ENCODE results near the gene MND1.

DNA sequence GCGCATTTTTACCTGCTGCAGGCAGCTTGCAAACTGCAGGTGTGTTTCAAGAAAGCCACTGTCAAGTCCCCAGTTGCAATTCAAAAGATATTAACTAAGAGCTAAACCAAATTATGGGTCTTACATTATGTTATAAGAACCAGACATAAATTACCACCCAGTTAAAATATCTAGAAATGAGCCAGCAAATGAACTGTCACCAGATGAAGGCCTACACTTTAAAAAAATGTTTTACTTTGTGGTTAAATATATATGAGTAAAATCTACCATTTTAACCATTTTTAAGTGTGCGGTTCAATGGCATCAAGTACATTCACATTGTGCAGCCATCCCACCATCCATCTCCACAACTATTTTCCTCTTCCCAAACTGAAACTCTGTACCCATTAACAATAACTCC is 89.7 kb downstream of the MND1 start:
- TF ChIP-seq, protein P1, sequence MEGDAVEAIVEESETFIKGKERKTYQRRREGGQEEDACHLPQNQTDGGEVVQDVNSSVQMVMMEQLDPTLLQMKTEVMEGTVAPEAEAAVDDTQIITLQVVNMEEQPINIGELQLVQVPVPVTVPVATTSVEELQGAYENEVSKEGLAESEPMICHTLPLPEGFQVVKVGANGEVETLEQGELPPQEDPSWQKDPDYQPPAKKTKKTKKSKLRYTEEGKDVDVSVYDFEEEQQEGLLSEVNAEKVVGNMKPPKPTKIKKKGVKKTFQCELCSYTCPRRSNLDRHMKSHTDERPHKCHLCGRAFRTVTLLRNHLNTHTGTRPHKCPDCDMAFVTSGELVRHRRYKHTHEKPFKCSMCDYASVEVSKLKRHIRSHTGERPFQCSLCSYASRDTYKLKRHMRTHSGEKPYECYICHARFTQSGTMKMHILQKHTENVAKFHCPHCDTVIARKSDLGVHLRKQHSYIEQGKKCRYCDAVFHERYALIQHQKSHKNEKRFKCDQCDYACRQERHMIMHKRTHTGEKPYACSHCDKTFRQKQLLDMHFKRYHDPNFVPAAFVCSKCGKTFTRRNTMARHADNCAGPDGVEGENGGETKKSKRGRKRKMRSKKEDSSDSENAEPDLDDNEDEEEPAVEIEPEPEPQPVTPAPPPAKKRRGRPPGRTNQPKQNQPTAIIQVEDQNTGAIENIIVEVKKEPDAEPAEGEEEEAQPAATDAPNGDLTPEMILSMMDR (IDR thresholded peaks at IDR 0.05), result no peak
- no peak for TF ChIP-seq EZH2 (IDR thresholded peaks at IDR 0.05)

Measured in neural progenitor cell (in vitro differentiated cells).